ENCODE data around the gene RNH1.

RNH1 gene

DNA sequence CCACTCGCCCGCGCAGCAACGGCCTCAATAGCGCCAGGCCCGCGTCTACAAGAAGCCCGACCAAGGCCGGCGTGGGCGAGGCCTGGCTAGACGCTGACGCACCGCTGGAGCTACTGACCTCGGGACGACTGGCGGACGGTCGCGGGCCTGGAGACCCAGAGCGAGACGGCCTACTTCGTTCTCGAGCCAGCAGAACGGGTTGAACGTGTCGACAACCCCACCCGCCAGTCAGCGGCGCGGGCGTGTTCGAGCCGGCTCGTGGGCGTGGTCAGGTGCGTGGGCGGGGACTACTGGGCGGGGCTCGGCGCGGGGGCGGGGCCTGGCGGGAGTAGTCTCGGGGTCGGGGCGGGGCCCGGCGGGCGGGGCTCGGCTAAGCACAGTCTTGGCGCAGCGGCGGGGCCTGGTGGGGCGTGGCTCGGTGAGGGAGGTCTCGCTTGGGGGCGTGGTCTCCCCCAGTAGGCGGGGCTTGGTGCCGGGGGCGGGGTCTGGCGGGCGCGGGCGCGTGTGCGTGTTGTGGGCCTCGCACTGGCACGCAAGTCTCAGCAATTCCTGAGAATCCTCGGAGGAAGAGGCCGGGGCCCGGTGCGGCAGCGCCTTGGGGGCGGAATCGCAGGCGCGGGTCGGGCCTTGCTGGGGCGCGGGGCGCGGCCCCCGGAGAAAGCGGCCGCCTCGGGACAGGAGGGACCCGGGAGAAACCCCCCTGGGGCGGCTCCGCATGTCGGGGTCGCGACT is at the start of gene RNH1:
Gene RNH1, minus strand, starts transcription at position 248 of the 732 bp plus-strand sequence. CDS start 5,080 bp downstream, outside the sequence.
- peak; percentile 89 for DNase-seq (ENCODE audit: low read depth)

- no peak for DNase-seq (ENCODE audit: low read depth)
Observed at GRCh38 chr11:555780-556661, 49.0 kb upstream of the RNH1 start.

- no peak for DNase-seq (ENCODE audit: low read depth)
Observed at GRCh38 chr11:555227-555779, 48.3 kb upstream of the RNH1 start.

GRCh38 chr11:554428-555226 is 47.6 kb upstream of the RNH1 start:
- DNase-seq (ENCODE audit: low read depth) = no peak

DNA sequence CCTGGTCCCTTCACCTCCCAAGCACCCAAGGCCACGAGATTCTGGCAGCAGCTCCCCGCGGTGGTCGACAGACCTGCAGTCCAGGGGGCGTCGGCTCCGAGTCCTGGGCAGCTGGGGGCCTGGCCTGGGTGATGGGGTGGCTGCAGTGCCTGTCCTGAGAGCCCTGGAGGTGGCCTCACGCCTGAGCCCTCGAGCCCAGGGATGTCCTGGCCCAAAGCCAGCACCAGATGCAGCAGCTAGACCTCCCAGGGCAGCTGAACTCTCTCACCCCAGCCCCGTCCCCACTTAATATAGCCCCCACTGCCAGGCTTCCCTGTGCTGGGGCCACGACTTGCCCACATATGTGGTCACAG is 46.9 kb upstream of the RNH1 start:
- DNase-seq (ENCODE audit: low read depth) = no peak

GRCh38 chr11:553083-553987 is 46.3 kb upstream of the RNH1 start:
- DNase-seq (ENCODE audit: low read depth) = no peak

DNA sequence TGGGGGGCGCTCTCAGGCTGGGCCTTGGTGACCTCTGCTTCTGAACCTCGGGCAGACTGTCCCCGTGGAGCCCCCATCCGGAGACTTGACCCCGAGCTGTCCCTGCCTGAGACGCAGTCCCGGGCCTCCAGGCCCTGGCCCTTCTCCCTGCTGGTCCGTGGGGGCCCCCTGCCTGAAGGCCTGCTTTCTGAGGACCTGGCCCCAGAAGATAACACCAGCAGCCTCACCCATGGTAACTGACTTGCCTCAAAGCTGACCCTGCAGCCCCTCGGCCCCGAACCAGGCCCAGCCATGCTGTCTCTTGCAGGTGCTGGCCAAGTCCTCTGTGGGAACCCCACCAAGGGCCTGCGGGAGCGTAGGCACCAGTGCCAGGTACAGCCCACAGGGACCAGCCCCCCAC is 44.6 kb upstream of the RNH1 start:
- DNase-seq (ENCODE audit: low read depth) = no peak

- no peak for DNase-seq (ENCODE audit: low read depth)
Observed at GRCh38 chr11:551131-551530, 44.1 kb upstream of the RNH1 start.

- no peak for DNase-seq (ENCODE audit: low read depth)
Observed at GRCh38 chr11:550746-551085, 43.7 kb upstream of the RNH1 start.

GRCh38 chr11:550021-550745 is 43.1 kb upstream of the RNH1 start:
- DNase-seq (ENCODE audit: low read depth) = no peak

DNA sequence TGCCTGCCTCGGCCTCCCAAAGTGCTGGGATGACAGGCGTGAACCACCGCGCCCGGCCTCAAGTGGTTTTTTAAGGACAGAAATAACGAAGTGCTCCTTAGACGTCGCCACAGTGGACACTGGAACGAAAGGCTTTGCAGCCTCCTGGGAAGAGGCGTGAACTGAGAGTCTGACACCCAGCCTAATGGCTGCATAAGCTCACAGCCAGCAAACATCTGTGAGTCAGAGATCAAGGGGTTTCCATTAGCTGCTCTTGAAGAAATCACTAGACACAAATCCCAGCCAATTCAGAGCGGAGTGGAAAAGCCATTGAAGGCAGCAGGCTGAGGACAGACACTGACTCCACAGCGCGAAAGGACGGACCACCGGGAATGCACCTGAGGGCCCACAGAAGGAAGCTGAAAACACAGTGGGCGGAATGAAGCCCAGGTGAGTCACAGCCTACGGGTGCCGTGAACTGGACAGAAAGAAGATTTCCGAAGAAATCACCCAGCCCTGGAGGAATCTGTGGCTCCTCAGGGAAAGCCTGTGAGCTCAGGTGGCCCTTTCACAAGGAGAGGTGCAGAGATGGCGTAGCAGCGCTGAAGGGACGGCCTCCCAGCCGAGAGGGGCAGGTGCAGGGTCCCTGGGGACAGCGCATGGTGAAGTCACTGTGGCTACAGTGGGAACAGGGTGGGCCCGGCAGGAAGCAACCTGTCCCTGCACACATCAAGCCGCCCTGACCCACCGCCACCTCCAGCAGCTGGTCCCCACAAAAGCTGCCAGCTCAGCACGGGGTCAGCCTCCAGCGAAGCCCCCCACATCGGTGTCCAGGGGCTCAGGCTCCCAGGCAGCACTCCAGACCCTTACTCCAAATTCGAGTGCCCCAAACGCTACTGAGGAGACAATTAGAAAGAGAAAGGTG is 41.9 kb upstream of the RNH1 start:
- no peak for DNase-seq (ENCODE audit: low read depth)

GRCh38 chr11:545171-545570 is 38.1 kb upstream of the RNH1 start:
- DNase-seq (ENCODE audit: low read depth) = no peak

GRCh38 chr11:544817-545166 is 37.8 kb upstream of the RNH1 start:
- no peak for DNase-seq (ENCODE audit: low read depth)

- no peak for DNase-seq (ENCODE audit: low read depth)
Observed at GRCh38 chr11:541433-541885, 34.4 kb upstream of the RNH1 start.

- DNase-seq (ENCODE audit: low read depth) = no peak
Observed at GRCh38 chr11:540583-541432, 33.8 kb upstream of the RNH1 start.

DNA sequence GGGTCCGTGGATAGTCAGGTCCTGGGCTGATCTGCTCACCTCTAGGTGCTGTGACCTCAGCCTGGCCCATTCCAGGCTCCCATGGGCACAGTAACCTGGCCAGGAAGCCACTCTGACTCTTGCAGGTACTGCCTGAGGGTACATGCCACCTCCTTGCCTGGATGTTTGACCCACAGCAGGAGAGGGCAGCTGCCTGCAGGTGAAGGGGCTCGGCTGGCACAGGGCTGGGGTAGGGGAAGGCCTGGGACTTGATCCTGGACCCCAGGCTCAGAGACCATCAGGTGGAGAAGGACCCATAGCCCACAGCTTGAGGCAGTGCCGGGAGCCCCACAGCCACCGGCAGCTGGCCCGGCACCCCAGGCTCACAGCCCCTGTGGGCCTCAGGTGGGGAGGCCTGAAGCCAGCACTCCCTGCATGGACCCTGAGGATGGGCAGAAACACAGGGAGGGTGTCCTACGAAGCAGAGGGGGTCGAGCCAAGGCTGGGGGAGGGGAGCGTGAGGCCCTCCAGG is 33.0 kb upstream of the RNH1 start:
- DNase-seq (ENCODE audit: low read depth) = no peak

DNA sequence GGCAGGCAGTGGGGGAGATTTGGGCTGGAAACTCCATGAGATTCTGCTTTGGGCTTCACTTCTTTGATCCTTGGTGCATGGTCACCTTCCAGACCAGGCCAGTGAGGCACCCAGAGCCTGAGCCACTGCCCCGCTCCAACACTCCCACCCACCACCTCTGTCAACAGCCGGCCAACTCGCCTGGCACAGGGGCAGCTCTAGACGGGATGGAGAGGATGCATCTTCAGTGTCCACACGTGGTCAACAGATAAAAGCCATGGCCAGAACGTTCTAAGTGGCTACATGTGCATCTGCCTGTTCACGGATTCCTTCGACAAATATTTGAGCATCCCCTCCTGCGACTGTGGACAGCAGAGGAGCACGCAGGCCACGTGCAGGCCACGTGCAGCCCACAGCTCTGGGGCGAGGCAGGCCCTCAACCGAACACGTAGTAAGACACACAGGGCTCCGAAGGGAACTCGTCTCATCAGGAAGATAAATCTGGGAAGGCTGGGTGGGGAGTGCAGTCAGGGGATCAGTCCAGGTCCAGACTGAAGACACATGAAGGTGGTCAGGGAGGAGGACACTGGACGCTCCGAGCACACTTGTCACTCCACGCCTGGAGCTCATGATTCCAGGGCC is 31.5 kb upstream of the RNH1 start:
- no peak for DNase-seq (ENCODE audit: low read depth)

Measured in GM04504 (cell line).